HG02588 (cell line): Measurements from ENCODE around the gene TTI1.
A peak's percentile ranks its signal among the peaks of the same experiment; 100 is the strongest.

ENCODE experiments used
- ATAC-seq: cut with Tn5 transposase; IDR thresholded peaks from one replicate; pipeline ENCODE4 v1.9.1; 2021; ENCODE audit warnings: mild to moderate bottlenecking, moderate library complexity; ENCODE audit not compliant: unreplicated experiment

Gene TTI1

DNA sequence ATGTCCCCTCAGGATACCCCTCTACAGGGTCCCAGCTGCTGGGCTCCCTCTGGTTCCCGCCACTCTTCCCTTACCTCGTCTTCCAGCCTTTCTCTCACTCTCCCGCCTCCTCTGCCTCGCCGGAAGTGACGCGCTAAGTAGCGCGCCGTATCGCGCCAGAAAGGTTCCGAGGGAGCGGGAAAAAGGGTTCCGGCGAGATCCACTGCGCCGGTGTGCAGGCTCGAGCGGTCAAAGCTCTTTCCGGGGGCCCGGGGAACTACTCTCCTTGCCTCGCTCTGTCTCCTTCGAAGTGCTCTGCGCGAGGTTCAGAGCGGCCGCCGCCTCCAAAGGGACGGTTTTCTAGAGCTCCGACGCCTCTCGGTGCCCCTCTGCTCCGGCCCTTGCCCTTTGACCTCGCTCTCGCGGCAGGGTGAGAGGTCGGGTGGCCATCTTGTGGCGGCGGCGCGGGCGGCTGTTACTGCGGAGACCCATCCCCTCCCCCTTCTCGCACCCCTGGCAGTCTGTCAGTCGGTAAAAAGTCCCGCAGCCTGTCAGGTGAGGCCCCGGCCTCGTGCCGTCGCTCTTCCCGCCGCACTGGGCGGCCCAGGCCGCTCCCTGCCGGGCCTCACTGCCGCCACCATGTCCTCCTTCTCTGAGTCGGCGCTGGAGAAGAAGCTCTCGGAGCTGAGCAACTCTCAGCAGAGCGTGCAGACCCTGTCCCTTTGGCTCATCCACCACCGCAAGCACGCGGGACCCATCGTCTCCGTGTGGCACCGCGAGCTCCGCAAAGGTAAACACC, at the start of gene TTI1, which contains the start of gene RPRD1B:
TSS of gene TTI1 (minus strand) at position 127 of the 778 bp plus-strand sequence. CDS start 19,640 bp downstream, outside the sequence.
TSS of gene RPRD1B (plus strand) at position 417 of the 778 bp plus-strand sequence. CDS start at position 619, 202 bp downstream.
- peak; percentile 83 for ATAC-seq

DNA sequence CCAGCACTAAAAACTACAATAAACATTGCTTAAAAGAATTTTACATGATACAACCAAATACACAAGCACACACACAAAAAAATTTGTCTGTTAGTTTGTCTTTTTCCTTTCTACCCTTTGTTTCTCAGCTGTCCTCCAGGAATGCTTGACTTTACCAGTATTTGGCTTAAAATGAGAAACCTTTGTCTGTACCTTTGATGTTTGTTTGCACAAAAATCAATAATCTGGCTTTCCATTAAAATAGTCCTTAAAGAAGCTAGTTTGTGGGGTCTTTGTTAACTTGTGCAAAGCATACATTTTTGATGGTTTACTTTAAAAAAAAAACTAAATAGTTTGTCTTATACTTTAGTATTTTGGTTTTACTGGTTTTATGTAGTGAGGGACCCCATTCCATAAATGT, 49.6 kb upstream of the TTI1 start:
- ATAC-seq: no peak

DNA sequence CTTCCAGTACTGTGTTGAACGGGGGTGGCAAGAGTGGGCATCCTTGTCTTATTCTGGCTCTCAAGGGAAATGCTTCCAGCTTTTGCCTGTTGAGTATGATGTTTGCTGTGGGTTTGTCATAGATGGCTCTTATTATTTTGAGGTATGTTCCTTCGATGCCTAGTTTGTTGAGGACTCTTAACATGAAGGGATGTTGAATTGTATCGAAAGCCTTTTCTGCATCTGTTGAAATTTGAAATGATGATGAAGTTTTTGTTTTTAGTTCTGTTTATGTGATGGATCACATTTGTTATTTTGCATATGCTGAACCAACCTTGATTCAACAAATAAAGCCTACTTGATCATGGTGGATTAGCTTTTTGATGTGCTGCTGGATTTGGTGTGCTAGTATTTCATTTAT, 48.3 kb upstream of the TTI1 start:
- ATAC-seq: no peak

DNA sequence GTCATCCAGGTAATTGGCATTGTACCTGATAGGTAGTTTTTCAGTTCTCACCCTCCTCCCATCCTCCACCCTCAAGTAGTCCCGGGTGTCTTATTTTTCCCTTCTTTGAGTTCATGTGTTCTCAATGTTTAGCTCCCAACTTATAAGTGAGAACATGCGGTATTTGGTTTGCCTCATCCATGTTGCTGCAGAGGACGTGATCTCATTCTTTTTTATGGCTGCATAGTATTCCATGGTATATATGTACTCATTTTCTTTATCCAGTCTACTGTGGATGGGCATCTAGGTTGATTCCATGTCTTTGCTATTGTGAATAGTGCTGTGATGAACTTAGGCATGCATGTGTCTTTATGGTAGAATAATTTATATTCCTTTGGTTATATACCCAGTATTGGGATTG, 46.1 kb upstream of the TTI1 start:
- no peak for ATAC-seq

DNA sequence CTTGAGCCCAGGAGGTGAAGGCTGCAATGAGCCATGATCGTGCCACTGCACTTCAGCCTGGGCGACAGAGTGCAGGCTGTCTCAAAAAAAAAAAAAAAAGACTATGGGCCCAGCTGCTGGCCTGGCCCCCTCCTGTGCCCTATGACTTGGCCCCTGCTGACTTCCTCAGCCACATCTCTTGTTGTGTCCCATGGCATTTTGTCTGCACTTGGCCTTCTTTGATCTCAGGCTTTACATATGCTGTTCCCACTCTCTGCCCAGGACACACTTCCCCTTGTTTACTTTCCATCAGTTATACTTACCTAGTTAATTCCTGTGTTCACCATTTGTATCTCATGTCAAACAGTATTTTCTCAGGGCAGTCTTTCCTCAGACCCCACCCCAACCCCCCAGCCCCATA, 44.8 kb upstream of the TTI1 start:
- ATAC-seq: no peak

DNA sequence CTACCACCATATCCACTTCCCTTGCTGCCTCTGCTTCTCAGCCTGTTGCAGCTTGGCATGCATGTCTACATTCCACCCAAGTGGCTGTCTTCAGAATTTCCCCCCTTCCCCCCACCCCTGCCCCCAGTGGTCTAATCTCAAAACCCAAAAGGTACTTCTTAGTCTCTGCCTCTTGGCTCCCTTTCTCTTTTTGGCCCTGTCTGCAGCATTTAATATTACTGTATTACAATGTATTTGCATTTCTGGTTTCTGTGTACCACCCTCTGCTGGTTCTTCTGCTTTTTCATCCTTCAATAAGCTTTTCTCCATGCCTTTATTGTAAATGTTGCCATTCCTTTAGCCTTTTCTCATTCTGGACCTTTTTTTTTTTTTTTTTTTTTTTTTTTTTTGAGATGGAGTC, 43.3 kb upstream of the TTI1 start:
- ATAC-seq: no peak

DNA sequence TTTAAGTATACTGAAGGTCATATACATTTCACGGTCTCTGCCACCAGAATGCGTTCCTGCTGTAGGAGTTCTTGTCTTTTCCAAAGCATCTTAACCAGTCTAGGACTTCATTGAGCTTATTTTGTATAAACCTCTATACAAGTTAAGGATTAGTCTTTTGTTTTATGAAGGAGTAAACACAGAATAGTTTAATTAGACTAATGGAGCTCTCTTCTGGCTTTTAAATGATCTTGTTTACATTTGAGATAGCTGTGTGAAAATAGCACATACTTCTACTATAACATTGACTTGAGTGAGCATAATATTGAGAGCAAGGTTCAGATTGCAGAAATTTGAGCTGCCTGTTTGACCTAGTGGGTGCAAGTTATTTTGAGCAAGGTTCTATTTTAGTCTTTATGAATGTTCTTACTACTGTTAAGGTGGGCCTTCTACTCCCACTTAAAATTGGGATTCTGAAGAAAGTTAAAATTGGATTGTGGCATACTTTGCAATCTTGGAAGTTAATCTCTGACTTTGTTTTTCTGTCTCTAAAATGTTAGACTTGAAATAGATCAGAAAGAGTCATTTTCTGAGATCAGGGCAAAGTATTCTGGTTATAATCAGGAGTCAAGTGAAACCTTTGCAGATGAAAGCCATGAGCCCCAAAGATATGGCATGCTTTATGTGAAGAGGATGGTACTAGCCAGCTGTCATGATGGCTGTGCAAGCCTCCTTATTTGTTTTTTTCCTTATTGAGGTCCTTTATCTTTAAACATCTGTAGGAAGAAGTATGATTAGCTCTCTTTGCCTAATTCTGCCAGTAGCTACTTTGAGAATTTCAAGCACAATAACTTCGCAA, 42.1 kb upstream of the TTI1 start:
- ATAC-seq: no peak

DNA sequence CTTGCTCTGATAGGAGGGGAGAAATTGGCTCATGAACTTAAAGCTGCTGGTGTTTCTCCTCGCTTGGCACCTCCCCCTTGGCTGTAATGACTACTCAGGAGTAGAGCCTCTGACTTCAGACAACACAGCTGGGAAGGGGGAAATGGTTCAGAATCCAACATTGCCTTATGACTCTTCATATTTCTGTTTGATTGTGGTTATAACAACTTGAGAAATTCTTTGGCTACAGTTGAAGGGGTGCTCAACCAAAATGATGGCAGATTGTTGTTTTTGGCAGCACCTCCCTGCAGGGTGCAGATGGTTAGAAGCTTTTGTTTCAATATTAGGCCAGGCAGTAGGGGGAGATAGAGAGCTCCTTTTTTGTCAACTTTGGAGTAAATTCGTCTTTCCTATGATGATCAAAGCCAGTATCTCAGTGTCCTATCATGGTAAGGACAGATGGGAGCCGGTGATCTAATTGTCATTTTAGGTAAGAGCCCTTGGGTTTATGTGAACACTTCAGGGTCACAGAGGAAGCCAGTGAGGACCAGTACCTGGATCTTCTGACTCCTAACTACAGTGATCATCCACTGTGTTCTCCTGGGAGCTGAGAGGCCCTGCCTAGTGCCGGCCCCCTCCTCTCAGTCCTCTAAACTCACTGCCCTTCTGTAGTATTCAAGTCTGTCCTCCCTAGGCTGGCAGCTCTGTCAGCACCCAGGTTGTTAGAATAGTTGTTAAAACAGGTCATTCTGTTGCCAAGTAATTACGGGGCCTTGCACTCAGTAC, 40.2 kb upstream of the TTI1 start:
- ATAC-seq: no peak

DNA sequence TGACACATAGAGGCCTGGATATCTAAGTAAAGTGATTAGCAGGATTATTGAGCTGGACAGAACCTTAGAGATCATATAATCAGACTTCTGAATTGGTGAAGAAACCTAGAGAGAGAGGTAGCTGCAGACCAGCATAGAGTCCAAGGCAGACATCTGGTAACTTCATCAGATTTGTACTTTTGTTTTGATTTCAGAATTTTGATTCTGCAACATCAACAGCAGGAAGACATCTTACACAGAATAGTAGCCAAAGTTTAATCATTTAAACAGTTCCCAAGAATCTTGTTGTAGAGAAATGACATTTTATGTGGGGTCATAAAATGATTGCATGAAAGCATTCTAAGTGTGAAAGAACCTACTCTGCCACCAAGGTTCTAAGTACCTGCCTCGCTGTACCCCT, 39.6 kb upstream of the TTI1 start:
- ATAC-seq: no peak

DNA sequence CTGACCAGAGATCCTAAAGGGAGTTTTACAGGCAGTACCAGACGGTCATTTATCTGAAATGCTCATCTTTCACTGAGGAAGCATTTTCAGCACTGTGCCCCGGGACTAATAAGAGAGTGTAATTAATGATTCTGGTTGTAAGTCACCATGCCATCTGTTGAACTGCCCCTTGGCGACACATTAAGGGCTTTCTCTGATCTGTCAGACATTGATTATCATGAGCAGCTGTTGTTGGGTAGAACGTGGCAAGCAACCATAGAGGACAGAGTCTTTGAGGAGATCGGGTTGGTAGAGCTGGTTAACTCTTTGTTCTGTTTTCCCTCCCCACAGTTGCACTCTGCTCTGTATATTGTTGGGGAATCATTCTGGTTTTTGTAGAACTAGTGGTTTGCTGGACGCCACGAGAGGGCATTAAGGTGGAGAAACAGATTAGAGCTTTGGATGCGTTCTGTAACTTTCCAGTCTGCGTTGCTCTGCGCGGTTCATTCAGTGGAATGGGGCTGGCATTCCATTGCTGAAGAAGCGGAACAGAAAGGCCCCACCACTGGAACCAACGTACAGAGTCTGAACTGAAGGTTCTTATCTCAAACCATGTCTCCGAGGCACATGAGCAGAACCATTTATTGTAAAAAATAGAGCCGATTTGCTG, 34.6 kb upstream of the TTI1 start:
- ATAC-seq: no peak

DNA sequence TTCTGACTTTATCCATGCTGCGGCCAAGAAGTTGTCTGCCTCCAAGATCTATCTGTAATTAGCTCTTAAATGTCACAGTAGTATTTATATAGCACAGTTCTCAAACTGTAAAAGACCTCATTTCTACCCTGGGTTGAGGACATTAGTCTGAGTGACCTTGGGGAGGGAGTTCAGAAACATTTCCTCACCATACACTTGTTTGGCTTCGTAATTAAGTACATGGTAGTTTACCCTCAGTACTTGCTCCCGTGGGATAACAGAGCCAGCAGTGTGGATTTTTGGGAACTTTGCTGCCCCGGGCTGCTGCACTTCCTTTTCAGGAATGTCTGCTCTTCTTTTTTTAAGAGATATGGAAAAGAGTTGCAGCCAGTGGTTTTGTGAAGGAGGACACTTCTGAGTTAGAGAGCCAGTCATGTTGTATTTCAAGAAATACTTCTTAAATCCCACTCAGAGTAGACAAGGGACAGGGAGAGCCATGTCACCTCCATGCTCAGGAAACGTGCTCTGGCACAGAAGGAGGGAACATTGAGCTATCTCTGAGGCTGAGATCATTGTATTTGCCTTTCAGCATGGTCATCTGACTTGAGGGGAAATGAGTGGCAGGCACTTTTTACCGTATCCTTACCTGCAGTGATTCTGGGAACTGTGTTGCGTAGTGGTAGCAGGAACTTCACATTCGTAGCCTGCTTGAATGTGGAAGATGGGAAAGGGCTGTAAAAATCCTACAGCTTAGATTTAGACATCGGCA, 33.9 kb upstream of the TTI1 start:
- ATAC-seq: no peak

DNA sequence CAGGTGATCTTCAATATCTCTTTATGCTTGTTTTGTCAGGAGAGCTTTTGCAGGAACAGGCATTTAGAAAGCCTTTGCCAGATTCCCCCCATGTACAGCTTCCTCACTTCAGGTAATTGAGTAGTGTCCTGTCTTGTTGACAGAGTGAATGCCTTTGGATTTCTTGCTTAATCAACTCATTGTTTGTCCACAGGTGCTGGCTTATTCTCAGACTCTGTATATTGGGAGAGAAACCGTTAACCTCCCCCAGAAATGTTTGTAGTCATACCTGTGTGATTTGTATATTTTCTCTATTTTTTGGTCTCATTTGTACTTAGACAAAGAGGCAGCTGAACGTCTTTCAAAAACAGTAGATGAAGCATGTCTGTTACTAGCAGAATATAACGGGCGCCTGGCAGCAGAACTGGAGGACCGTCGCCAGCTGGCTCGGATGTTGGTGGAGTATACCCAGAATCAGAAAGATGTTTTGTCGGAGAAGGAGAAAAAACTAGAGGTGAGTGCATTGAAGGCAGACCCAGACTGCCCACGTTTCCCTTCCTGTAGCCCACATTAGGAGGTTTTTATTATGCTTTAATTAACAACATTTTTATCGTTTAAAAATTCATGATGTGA, 32.6 kb upstream of the TTI1 start:
- no peak for ATAC-seq

DNA sequence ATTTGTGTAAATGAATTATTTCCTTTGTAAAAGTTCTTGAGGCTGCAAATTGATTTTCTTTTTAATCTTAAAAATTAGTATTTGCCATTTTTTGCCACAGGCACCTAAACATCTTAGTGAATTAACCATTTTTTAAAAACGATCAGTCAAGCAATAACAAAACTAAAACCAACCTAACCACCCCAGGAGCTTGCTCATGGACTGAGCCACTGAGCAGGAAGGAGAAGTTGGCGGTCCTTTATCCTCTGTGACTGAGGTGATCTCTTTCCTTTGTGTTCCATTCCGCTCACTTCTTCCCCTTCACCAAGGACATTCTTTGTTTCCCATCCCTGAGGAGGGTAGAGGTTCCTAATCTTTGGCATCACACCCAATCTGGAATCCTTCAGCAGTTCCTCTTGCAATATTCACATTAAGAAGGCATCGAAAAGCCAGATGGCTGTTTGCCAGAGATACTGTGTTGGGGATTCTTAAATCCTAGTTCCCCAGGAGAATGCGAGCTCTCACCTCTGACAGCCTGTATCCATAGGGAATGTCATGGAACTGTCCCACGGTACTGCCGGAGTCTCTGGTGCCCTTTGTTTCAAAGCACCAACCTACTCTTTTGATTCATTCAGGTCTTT, 30.8 kb upstream of the TTI1 start:
- ATAC-seq: no peak

DNA sequence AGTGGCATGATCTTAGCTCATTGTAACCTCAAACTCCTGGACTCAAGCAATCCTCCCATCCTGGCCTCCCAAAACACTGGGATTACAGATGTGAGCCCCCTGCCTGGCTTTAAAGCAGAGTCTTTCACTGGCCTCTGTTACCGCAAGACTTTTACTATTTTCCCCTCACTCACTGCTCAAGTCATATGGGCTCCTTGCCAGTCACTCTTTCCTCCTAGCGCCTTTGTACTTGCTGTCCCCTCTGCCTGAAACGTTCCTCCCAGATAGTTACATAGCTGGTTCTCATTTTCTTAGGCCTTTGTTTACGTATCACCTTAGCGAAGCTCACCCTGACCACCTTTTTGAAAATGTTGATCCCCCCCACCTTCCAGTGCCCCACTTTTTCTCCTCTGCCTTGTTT, 29.6 kb upstream of the TTI1 start:
- ATAC-seq: no peak

DNA sequence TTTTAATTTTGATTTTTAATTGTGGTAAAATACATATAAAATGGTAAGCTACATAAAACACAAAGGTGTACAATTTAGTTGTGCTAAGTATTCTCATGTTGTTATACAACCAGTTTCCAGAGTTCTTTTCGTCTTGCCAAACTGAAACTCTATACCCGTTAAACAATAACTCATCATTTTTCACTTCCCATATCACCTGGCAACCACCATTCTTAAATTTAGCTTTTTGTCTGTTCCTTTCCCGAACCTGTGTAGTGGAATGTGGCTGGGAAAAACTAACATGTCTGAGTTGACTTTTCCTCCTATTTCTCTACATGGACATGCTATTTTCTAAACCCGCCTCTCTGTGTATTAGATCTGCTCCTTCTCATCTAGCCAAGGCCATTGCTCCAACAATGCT, 27.9 kb upstream of the TTI1 start:
- no peak for ATAC-seq

DNA sequence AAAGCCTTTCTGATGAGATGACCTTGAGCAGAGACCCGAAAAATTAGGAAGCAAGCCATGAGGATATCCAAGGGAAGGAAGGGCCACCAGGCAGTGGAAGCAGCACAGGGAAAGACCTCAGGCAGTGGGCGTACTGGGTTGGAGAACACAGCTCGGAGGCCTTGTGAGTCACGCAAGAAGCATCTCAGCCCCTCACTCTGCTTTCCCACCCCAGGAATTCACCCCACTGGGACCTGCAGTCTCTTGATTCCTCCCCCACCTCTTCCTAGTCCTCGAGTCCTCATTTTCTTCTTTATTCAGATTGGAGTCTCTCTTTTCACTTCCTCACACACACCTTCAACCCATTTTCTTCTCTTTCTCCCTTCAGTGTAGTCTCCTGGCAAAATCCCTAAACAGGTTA, 27.3 kb upstream of the TTI1 start:
- no peak for ATAC-seq

DNA sequence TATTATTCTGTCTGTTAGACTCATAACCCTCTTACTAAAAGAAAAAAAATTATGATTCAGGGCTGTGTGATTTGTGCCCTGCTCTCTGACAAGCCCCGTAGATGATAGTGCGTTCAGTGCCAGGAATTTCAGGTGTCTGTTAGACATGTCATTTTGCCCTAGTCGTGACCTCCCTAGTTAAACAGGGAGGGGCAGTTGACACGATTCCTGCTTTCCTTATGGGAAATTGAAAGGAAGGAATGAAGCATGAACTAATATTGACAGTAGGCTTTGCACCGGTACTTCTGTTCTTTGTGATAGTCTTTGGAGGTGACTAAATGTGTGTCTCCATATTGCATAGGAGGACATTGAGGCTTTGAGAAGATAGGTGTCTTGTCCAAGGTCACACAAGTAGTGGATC, 26.6 kb upstream of the TTI1 start:
- ATAC-seq: no peak

DNA sequence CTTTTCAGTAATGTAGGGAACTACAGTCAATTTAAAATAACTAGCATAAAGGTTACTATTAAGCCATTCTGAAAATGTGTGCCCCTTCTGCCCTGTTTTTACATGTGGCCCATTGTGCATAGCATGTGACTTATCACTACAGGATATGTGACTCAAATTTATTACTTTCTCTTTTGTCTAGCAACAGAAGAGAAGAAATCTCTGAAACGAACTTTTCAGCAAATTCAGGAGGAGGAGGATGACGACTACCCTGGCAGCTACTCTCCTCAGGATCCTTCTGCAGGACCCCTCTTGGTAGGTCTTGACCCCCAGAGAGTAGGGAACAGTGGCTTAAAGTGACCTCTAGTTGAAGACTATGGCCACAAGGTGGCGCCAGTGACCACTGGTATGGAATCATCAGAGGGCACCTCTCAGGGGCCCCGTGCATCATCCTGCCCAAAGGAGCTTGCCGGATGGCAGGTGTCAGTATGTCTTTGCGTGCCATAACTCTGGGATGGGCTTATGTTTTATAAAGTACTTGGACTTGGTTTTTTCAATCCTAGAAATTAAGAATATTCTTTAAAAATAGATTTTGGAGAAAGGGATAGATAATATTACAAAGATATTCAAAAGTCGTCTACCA, 24.2 kb upstream of the TTI1 start:
- ATAC-seq: peak; percentile 62

DNA sequence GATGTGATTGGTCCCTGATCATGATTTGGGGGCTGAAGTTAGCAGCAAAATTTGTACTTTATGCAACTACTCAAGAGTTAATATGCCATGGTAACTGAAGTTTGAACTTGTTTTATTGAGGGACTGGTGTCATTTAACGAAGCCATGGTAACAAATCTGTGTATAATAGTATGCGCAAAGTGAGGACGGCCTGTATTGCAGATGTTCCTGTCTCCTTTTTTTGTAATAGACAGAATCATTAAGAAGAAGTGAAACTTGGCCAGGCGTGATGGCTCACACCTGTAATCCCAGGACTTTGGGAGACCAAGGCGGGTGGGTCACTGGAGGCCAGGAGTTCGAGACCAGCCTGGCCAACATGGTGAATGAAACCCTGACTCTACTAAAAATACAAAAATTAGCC, 22.6 kb upstream of the TTI1 start:
- ATAC-seq: no peak
